ELR (cell line): Measurements from ENCODE around the gene ACVRL1.
A peak's percentile ranks its signal among the peaks of the same experiment; 100 is the strongest.

ENCODE experiments used
- DNase-seq: peaks from one replicate; pipeline ENCODE4 v3.0.0-alpha.2; 2015; ENCODE audit warnings: low read depth

The ACVRL1 gene

DNA sequence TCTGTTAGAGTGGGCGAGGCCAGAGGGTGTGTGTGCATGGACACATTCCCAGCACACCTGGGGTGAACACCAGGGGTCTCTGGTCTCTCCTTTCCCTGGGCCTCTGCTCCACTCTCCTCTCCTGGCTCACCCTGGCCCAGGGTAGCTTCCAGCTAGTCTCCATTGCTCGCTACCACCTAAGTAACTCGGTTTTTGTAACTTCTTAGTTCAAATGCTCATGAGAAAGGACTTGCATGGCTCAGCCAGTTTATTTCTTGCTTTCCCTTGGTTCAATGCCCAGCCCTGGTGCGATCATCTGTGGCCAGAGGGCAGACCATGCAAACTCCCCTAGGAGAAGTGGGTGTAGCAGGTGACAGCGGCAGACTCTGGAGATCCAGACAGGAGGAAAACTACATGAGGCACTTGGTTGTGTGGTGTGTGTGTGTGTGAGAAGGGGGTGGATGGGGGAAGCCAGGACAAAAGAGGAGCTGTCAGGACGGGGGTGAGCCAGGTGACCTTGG lies 35.2 kb downstream of the ACVRL1 start:
- DNase-seq: no peak

DNA sequence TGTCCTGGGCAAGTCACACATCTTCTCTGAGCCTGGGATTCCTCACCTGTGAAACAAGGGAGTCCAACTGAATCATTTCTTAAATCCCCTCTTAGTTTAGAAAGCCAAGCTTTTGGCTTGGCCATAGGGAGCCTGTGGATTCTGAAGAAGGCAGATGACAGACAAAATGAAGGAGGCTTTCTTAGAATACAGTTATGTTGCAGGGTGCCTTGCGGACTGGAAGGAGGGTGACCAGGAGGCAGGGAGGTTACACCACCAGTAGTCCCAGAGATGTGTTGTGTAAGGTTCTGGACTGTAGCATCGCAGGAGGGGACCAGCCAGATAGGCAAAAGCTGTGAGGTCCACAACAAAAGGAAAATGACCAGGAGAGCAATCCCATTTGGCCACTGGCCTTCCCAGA lies 36.0 kb downstream of the ACVRL1 start:
- DNase-seq: no peak

DNA sequence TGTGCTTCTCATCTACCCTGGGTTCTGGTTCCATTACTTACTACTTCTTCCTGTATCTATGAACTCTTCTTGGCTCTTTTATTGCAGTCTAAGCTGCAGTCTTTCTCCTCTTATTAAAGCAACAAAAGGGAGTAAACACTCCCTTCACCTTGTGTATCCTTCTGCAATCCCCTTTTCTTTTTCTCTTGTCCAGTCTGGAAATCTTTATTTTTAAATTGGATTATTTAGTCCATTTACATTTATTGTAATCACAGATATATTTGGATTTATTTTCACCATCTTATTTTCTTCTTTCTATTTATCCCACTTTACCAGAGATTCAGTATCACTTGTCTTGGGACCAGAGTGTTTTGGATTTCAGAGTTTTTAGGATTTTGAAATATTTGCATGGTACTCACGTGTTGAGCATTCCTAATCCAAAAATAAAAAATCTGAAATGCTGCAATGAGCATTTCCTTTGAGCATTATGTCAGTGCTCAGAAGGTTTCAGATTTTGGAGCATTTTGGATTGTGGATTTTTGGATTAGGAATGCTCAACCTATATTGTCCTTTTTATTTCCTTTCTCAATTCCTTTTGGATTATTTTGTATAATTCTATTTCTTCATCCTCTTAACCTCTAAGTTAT lies 37.4 kb downstream of the ACVRL1 start:
- DNase-seq: no peak

DNA sequence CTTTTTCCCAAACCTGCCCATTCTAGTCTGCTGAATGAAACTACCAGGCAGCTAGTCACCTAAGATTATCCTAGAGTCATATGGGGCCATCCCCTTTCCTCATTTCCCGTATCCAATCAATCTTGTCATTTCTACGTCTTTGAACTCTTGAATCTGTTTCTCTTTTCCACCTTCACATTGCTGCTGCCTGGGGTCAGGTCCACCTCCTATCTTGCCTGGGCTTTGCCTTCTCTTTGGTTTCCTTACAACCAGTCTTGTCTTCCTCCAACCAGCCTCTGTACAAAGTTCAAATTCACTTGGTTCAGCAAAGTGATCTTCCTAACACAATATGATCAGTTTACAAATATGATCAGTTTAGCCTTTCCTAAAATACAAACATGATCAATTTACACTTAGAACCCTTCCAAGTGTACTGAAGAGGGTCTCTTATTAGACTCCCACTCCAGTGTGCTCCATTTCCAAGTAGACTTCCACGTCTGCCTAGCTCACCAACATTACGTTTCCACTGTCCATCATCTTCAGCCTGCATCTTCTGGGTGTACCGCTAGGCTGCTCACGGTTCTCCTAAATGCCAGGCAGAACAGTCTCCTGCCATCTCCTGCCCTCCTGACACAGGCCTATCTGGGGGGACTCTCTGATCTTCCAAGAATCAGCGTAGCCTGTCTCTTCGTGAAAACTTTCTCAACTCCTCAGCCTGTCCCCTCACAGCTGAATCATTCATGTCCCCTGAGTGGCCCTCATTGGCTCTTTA lies 40.1 kb downstream of the ACVRL1 start:
- no peak for DNase-seq

DNA sequence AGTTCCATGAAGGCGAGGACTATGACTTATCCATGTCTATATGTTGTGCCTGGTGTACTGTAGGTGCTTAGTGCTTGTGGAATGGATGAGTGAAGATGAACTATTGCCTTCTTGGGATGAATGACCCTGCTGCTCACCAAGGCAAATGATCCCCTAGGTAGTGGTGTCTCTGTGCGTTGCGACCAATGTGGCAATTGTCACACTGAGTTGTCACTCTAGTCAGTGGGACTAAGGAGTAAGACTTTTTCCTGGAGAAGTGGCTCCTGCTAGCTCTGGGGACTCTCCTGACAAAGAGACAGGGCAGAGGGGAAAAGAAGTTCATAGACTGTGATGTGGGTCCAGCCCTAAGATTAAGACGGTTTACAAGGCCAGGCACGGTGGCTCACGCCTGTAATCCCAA lies 40.8 kb downstream of the ACVRL1 start:
- DNase-seq: no peak

DNA sequence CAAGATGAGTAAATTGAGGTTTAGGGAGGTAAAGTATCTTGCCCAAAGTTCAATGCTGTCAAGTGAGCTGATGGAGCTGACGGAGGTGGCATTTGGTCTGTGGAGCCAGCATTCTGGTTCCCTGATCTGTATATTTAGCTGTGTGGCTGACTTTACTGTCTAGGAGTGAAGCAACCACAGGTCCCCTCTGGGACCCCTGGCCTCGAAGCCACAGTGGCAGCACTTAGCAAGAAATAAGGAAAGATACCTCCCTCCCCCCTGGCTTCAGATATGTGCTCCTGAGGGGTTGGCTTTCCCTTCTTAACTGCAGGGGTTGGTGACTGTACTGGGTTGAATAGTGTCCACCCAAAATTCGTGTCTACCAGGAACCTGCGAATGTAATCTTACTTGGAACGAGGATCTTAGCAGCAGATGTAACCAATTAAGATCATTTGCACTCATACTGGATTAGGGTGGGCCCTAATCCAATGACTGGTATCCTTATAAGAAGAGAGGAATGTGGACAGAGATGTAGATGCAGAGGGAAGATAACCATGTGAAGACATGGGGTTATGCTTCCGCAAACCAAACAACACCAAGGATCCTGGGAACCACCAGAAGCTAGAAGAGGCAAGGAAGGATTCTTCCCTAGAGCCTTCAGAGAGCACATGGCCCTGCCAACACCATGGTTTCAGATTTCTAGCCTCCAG lies 42.2 kb downstream of the ACVRL1 start:
- no peak for DNase-seq

DNA sequence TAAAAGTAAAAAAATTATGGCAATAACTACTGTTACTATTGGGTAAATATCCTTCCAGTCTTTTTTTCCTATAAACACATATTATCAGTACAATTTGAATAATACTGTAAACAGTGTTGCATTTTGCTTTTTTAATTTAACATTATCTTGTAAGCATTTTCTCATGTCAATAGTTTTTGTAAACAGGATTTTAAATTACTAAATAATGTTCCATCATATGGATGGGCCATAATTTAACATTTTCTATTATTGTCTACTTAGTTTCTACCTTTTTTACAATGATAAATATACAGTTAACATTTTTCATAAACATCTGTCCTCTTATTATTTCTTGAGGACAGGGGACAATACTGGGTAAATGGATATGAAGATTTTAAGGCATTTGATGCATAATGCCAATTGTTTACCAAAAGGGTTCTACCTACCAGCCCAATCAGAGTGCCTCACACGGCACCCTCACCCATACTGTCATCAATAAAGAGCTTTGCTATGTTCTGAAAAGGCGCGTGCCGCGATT lies 43.4 kb downstream of the ACVRL1 start:
- no peak for DNase-seq

DNA sequence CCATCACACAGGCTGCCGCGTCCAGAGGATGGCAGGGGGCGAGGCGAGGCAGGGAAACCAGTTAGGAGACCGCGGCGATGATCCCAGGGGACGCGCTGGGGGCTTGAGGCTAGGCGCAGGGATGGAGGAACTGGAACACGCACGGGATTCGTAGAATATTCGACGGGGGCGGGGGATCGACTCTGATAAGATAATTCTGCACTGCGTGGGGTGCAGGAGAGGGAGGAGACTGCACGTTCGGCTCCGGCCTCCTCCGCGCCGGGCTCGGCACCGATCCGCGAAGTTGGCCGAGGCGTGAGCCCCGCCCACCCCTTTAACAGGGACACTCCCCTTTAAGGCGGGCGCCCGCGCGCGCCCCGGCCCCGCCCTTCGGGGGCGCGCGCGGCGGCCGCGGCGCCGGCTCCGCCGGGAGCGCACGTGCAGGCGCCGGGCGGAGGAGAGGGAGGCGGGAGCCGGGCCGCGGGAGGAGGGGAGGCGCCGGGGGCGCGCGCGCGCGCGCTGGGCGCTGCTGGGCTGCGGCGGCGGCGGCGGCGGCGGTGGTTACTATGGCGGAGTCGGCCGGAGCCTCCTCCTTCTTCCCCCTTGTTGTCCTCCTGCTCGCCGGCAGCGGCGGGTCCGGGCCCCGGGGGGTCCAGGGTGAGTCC lies 44.0 kb downstream of the ACVRL1 start, which contains the start of gene ACVR1B:
Gene ACVR1B, plus strand, starts transcription at position 501 of the 644 bp plus-strand sequence. Its CDS starts 45 bp downstream, at position 546.
- DNase-seq: peak; percentile 93

DNA sequence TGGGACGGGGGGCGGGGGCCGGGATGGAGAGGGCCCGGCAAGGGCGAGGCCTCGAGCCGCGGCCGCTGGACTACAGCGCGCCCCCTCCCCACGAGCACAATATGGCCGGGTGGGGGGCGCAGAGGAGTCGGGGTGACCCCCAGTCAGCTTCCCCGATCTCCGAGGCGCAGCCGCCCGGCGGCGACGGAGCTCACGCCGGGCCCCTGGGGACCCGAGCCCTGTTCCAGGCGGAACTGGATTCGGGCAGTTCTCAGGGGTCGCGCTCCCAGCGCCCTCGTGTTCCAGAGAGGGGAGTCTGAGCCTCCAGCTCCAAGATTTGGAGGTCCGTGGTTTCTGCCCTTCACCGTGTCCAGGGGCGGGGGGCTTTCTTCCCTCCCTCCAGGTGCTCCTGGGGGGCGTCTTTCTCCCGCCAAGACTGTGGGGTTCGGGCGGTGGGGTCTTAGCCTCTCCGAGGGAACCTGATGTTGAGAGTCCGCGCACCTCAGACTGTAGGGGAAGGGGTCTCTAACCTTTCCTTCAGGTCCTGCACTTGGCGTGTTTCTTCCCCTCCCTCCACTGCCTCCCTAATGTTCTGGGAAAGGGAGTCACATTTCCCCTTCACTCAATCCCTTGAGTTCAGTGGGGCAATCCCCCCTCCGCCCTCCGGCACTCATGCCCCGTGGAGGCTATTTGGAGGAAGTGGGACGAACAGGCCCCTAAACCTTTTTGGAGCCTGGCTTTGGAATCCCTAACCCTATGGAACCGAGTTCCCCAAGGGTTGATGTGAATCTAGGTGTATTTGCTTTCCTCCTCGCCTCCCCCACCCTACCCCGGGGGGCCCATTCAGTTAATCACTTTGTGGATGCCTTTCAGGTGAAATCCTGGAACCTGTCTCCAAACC lies 44.8 kb downstream of the ACVRL1 start:
- DNase-seq: peak; percentile 41

DNA sequence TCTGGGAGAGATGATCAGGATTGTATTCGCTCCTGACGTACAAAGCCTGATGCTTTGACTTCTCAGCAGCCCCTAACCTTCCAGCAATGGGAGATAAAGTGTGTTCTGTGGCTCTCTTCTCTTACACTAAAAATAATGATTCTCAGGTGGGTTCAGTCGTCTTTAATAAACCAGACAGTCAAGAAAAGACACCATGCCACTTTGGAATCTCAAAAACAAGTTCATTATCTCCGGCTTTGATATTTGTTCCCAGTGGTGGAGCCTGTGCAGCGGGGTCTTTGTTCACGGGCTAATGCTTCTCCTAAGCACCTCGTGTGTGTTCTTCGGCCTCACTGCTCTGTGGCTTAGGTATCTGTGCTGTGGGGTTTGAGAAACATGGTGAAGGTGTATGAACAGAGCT lies 45.8 kb downstream of the ACVRL1 start:
- no peak for DNase-seq

DNA sequence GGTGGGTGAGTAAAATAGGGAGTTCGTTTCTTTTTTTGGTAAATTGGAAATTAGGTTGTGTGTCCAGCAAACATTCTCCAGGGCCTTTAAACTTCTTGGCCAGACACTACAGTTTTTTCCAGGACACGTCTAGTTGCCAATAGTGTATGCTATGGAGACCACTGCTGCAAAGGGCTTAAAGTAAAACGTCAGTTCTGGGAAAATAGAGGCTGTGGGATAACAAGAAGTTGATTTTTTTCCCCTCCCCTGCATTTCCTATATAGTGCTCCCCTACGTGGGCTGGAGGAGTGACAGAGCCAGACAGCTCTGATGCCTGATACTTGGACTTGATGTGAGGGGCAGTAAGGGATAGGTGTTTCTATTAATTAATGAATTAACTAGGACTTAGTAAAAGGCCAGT lies 46.6 kb downstream of the ACVRL1 start:
- DNase-seq: no peak

DNA sequence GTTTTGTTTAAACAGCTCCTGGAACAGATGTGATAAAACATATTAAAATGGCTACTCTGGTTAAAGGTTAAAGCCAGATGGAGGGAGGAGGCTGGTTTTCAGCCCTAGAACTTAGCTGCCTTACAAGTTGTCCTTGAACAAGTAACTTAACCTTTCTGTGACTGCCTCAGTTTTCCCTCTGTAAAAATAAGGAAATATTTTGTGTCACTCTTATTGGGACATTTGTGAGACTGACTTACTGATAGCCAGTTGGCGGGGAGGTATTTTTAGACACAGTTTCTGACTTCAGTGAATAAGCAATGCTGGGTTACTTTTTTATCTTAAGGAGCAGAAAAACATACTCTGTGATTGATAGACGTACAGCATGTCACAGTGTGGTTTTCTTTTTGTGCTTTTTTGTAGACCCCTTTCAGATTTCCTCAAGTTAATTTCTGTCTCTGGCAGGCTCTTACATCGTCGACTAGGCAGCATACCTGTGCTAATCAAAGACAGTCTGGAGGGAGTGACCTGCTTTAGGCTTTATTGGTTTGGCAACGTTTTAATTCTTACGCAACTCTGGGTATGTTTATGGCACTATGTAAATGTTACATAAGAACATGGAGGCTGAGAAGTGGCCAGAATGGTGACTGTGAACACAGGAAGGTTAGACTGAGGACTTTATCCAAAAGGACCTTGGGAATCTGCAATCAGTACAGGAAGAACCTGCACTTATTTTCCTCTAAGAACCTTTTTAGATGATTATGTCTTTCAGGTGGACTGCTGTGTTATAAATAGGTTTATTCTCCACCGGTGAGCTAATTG lies 47.5 kb downstream of the ACVRL1 start:
- DNase-seq: no peak

DNA sequence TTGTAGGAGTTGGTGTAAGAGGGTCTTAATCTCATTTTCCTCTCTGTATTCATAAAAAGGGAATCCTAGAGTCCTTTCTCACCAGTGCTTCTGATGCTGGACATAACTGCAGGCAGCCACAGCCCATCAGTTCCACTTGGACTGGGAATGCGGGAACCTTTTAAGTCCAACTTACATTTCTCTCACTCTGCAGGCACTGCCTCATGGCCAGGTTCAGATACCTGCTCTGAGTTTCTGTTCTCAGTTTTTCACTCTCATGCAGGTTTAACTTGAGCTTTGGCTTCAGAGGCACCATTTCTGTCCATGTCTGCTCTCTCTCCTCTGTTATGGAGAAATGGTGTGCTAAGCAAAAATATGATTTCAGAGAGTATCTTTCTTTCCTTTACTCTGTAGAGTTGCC lies 48.4 kb downstream of the ACVRL1 start:
- no peak for DNase-seq

DNA sequence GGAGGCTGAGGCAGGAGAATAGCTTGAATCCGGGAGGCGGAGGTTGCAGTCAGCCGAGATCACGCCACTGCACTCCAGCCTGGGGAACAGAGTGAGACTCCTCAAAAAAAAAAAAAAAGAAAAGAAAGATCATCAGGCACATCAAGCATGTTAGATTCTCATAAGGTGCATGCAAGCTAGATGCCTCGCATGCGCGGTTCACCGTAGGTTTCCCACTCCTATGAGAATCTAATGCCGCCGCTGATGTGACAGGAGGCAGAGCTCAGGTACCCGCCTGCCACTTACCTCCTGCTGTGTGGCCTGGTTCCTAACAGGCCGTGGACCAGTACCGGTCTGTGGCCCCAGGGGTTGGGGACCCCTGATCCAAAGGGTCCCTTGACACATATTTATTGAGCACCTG lies 51.2 kb downstream of the ACVRL1 start:
- no peak for DNase-seq

DNA sequence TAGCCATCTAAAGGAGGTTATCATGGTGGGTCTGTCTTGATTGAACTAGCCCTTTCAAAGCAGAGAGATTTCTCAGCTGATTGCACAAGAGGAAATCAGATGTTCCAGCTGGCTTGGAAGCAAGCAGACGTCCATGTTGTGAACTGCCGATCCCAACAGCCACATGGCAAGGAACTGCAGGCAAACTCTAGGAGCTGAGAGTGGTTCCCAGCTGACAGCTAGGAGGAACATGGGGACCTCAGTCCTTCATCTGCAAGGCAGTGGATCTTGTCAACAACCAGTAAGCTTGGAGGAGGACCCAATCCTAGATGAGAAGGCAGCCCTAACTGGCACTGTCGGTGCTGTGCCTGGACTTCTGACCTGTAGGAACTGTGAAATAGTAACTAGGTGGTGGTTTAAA lies 51.9 kb downstream of the ACVRL1 start:
- no peak for DNase-seq

DNA sequence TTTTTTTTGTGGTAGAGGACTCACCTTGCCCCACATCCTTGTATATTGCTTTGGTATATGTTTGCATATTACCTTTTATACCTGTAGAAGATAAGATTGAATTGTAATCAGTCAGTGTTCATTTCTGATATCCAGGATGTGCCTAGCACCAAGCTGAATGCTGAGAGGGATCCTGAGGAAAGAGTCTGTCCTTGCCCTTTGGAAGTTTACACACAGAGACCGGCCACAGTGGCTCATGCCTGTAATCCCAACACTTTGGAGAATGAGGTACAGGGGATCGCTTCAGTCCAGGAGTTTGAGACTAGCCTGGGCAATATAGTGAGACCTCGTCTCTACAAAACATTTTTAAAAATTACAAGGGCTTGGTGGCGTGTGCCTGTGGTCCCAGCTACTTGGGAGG lies 52.6 kb downstream of the ACVRL1 start:
- no peak for DNase-seq

DNA sequence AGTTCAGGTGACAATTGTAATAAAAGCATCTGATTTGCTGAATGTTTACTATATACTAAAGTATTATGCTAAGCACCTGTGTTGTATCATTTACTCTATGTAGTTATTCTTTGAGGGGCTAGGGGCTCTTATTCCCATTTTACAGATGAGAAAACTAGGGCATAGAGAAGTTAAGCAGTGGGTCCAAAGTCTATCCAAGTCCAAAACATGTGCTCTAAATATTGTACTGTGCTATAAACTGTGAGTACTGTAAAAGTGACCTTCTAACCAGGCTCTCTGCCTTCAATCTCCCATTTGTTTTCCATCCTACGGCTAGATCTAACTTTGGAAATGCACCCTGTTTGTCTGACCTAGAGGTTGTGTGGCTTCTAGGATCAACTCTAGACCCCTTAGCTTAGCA lies 53.2 kb downstream of the ACVRL1 start:
- DNase-seq: no peak

DNA sequence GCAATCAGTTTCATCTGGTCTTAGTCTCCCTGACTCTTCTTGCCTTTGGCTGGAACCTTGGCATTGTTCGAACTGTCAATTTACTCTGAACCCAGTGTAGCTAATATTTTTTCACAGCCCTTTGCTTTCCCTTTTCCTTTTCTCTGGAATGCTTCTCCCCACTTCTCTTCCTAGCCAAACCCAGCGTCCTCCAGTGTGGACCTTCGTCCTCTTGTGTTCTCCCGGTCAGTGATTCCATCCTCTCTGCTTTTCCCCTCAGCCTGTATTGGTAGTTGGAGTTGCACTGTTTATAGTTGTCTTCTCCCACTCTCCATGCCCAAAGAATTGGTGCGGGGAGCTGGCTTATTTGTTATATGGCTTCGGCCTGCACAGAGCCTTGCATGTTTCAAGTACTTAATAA lies 53.6 kb downstream of the ACVRL1 start:
- DNase-seq: no peak

DNA sequence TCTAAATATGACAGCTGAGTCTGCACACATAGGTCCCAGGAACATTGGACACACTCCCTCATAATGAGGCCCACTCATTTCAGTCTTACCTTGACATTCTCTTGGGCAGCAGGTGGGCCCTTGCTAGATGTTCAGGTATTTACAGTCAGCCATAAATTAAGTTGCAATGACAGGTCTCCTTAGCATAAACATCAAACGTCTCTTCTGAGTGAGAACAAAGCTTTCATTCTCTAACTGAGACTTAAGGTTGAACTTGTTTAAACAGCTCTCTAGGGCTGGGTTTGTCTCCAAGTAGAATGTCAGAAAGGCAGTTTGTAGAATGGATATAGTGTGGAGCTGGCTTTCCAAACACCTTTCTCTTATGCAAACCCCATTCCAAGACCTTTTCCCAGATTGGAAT lies 54.5 kb downstream of the ACVRL1 start:
- DNase-seq: no peak

DNA sequence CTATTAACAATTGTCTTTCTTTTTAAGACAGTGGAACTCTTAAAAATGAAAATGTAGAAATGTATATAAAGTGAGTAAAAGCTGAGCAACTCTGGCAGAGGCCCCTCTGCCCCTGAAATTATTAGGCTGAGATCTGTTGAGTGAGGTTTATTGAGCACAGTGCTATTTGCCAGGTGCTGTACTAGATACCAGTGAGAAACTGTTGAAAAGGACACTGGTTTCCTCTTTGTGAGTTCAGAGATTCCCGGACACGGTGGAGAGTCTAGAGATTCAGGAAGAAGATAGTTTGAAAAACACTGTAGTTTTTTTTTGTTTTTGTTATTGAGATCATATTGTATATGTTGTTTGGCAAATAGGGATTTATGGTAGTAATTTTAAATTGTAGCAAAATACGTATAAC lies 55.4 kb downstream of the ACVRL1 start:
- no peak for DNase-seq

DNA sequence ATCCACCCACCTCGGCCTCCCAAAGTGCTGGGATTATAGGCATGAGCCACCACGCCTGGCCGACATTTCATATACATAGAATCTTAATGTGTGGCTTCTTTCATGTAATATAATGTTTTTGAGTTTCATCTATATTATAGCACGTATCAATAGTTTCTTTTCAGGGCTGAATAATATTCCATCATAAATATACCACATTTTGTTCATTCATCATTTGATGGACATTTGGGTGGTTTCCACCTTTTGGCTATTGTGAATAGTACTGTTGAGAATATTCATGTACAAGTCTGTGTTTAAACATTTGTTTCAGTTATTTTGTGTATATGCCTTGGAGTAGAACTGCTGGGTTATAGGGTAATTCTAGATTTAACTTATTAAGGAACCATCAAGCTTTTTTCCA lies 56.2 kb downstream of the ACVRL1 start:
- DNase-seq: no peak
